Activated naive CD4-positive, alpha-beta T cell treated with anti-CD3 and anti-CD28 coated beads, Interleukin-2, amount 10 ng/mL, durations not matched to agents 5 hours and 36 hours (primary cell): ENCODE measurements around the gene PLPP1. TPM values are rescaled to one million over a fixed set of nuclear protein-coding genes. Genes with fewer than 3 reads are reported as not detected.
A peak's percentile ranks its signal among the peaks of the same experiment; 100 is the strongest.

Experiments
- microRNA-seq: library from miRNA; unstranded; fragments of <30 nt; microRNA quantifications from one replicate; pipeline ENCODE4 v1.2.0, GENCODE V29; 2022; ENCODE audit warnings: borderline microRNAs expressed, borderline replicate concordance
- total RNA-seq, 2 experiments: library from RNA; stranded (reverse); gene quantifications; one replicate each; pipeline ENCODE4 v1.2.3, GENCODE V29; 2021

PLPP1 gene
- total RNA-seq = 10 to 100 TPM; 28.5 to 28.6 TPM

DNA sequence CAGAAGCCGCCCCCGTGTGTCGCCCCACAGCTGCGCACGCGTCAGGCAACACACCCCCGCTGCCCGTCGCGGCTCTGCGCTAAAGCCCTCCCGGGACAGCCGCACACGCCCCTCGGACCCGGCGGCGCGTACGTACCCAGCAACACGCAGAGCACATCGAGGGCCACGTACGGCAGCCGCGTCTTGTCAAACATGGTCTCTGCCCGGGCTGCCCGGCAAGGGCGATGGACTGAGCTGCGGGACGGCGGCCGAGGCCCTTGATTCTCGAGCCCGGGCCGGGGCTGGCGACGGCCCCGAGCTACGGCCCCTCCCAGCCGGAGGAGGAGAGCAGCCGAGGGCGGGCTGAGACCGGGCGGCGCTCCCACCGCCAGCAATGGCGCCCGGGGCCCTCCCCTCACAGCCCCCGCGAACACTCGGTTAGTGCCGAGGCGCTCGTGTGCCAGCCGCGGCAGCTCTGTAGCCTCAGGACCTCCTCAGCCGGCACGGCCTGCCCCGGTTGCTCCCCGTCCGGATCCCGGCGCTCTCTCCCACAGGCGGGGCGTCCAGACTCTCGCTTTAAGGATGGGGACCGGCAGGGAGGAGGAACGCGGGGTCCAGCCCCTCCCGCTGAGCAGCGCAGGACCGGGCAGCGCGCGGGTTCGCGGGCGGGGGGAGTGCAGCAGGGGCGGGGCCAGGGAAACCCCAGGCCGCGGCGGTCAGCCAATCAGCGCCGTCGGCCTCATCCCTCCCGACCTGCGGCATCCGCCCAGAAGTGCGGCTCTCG, at the start of gene PLPP1:
PLPP1 (minus strand) TSS at position 529 of the 763 bp plus-strand sequence; CDS start at position 194, 335 bp downstream.

Small RNAs within 50 kb of the gene (microRNA-seq; reads per million reads assigned to microRNA genes)
- 4.8 reads per million, percentile 29 among the genes with 10 or more reads in this experiment for gene MIR5687

Other genes with a start within 250 kb of the PLPP1 start
- gene DHX29, start 227.3 kb downstream of the PLPP1 start, total RNA-seq = 10 to 100 TPM; 13.8 to 17.1 TPM
- gene MTREX, start 227.0 kb downstream of the PLPP1 start, total RNA-seq = 10 to 100 TPM; 58.3 to 67.7 TPM
- gene SLC38A9, start 177.4 kb upstream of the PLPP1 start, total RNA-seq = 10 to 100 TPM; 22.8 to 23.6 TPM
- gene DDX4, start 203.1 kb upstream of the PLPP1 start, total RNA-seq = under 1 TPM; 0.23 to 0.51 TPM